ACC112 (cell line): ENCODE results near the gene ITGB7.

ENCODE experiments used
- H2AFZ ChIP-seq: fragments of 200-600 bp; sonication (generic); one replicate; pipeline ENCODE4 v1.6.0; 2017; ENCODE audit warnings: antibody characterized with exemption, low read length; ENCODE audit not compliant: unreplicated experiment
- H3K27ac ChIP-seq: fragments of 200-600 bp; sonication (generic); 2 replicates; pipeline ENCODE4 v1.5.1; 2014; ENCODE audit warnings: low read depth, mild to moderate bottlenecking, antibody characterized with exemption, low read length, moderate library complexity
- H3K27me3 ChIP-seq: fragments of 200-600 bp; sonication (generic); 2 replicates; pipeline ENCODE4 v1.6.1; 2014; ENCODE audit warnings: mild to moderate bottlenecking, antibody characterized with exemption, low read length, moderate library complexity, mixed read lengths; ENCODE audit not compliant: insufficient read depth
- H3K36me3 ChIP-seq: fragments of 200-600 bp; sonication (generic); 2 replicates; pipeline ENCODE4 v1.6.1; 2016; ENCODE audit warnings: mild to moderate bottlenecking, antibody characterized with exemption, low read length, moderate library complexity, mixed read lengths; ENCODE audit not compliant: insufficient read depth
- H3K4me1 ChIP-seq: fragments of 200-600 bp; sonication (generic); one replicate; pipeline ENCODE4 v1.6.1; 2016; ENCODE audit warnings: low read length, mixed read lengths; ENCODE audit not compliant: insufficient read depth, unreplicated experiment, control insufficient read depth
- H3K4me3 ChIP-seq: fragments of 200-600 bp; sonication (generic); 2 replicates; pipeline ENCODE4 v1.5.1; 2014; ENCODE audit warnings: mild to moderate bottlenecking, low read depth, low read length
- H3K79me2 ChIP-seq: fragments of 200-600 bp; sonication (generic); one replicate; pipeline ENCODE4 v1.6.0; 2016; ENCODE audit warnings: low read length; ENCODE audit not compliant: control insufficient read depth, unreplicated experiment, insufficient read depth

ITGB7 gene

DNA sequence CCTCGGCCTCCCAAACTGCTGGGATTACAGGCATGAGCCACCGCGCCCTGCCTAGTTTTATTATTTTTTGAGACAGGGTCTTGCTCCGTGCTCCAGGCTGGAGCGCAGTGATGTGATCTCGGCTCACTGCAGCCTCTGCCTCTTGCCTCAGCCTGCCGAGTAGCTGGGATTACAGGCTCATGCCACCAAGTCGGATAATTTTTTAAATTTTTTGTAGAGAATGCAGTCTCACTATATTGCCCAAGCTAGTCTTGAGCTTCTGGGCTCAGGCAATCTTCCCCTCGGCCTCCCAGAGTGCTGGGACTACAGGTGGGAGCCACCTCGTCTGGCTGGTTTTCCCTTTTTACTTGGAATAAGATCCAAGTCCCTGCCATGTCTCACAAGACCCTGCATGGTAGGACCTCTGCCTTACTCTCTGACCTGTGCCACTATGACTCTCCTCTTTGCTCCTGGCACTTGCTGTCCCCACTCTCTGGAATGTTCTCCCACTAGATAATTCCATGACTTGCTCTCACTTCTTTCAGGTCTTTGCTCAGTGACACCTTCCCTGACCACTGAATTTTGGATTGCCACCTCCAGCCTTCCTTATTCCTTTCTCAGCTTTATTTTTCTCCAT is 32.7 kb upstream of the ITGB7 start:
- no peak overlapping the region for H3K4me3 ChIP-seq
- no peak overlapping the region for H2AFZ ChIP-seq
- H3K36me3 ChIP-seq = no peaks in the 10 kb centered on the region
- H3K27ac ChIP-seq = no peak overlapping the region
- H3K27me3 ChIP-seq = peaks cover 25% of the 10 kb centered on the region
- no peaks in the 10 kb centered on the region for H3K4me1 ChIP-seq
- H3K79me2 ChIP-seq = no peaks in the 10 kb centered on the region

- no peaks in the 10 kb centered on the region for H3K79me2 ChIP-seq
- no peak overlapping the region for H3K4me3 ChIP-seq
- H3K27me3 ChIP-seq = no peaks in the 10 kb centered on the region; the same call in 1 of the 2 replicates
- no peaks in the 10 kb centered on the region for H3K36me3 ChIP-seq
- no peak overlapping the region for H3K27ac ChIP-seq
- no peak overlapping the region for H2AFZ ChIP-seq
- H3K4me1 ChIP-seq = peaks cover 19% of the 10 kb centered on the region
Observed at GRCh38 chr12:53236443-53237111, 29.5 kb upstream of the ITGB7 start.

DNA sequence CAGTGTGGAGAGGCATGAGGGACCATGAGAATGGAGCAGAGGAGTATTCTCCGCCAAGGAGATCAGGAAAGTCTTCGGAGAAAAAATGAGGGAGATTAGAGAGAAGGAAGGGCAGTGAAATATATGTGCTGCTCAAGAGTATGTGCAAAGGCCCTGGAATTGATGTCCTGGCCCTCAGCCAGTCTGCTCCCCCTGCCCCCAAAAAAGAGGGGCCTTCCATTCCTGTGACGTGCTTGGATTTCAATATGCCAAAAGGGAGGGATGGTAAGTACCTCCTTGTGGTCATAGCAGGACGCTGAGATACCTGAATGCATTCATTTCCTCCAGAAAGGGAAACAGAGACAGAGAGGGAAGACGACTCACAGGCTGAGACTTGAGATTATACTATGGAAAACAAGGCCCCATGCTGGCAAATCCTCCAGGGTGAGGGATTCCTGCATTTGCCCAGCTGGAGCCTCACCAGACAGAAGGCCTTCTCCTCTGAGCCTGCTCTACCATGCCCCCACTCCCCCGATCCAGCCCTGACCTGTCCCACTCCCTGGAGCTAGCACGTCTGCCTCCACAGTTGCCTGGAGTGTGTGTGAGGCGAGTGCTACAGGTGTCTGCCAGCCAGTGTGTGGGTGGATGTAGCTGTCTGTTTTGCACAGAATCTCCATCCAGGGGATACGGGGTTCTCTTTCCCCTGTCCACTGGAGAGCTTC is 28.8 kb upstream of the ITGB7 start:
- Histone ChIP-seq H3K27me3 (no peaks in the 10 kb centered on the region; the same call in 1 of the 2 replicates), H2AFZ (no peak overlapping the region), H3K4me1 (peaks cover 24% of the 10 kb centered on the region), H3K36me3 (no peaks in the 10 kb centered on the region), H3K27ac (no peak overlapping the region), H3K79me2 (no peaks in the 10 kb centered on the region), H3K4me3 (no peak overlapping the region)

GRCh38 chr12:53235164-53235563 is 28.1 kb upstream of the ITGB7 start:
- no peak overlapping the region for H3K27ac ChIP-seq
- no peaks in the 10 kb centered on the region for H3K36me3 ChIP-seq
- no peaks in the 10 kb centered on the region for H3K79me2 ChIP-seq
- peaks cover 26% of the 10 kb centered on the region for H3K4me1 ChIP-seq
- H3K4me3 ChIP-seq = no peak overlapping the region
- H2AFZ ChIP-seq = no peak overlapping the region
- no peaks in the 10 kb centered on the region; the same call in 1 of the 2 replicates for H3K27me3 ChIP-seq

DNA sequence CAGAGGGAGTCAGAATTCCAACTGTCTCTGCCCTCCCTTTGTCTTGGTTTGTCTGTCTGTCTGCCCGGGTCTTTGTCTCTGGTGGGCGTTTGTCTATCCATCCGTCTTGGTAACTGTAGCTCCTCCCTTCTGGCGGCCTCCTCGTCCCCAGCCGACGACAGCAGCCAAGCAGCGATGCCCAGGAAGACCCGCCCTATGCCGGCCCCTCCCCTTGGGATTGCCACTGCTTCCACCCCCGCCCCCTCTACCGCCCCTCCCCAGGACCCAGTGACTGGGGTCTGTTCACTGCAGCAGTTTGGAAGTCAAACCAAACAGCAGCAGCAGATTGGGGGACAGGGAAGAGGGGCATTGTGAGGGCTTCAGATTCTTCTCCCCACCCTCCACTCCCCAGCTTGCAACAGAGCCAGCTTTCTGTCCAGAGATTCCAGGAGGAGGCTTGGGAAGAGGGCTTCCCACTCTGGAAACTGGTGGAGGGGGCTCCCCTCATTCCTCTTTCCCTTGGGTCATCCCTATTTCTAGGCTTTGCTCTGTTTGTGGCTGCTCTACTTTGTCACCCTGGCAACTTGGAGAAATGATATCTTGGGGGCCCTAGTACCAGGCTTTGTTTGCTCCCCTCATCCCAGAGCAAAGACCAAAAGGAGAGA is 27.3 kb upstream of the ITGB7 start:
- no peaks in the 10 kb centered on the region; the same call in 1 of the 2 replicates for H3K27me3 ChIP-seq
- no peaks in the 10 kb centered on the region for H3K79me2 ChIP-seq
- no peak overlapping the region for H3K4me3 ChIP-seq
- peaks cover 26% of the 10 kb centered on the region for H3K4me1 ChIP-seq
- no peak overlapping the region for H3K27ac ChIP-seq
- no peak overlapping the region for H2AFZ ChIP-seq
- no peaks in the 10 kb centered on the region for H3K36me3 ChIP-seq

DNA sequence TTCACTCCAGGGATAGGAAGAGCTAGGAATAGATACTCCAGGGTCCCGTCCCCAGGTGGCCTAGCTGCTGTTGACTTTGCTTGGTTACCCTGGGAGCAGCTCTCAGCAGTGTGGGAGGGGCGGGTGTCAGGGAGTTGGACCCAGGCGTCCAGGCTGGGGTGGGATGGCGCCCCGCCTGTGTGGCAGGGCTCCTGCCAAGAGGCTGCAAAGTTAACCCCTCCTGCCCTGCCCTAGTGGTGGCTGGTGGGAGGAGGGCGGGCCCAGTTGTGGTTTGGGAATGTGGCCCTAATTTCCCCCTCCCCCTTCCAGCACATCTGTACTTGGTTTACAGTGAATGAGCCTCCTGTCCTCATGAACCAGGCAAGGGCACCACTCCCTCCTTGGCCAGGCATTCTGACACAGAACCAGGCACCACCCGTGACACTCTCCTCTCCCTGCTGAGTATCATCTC is 26.6 kb upstream of the ITGB7 start:
- no peaks in the 10 kb centered on the region for H3K79me2 ChIP-seq
- no peak overlapping the region for H2AFZ ChIP-seq
- peaks cover 26% of the 10 kb centered on the region for H3K4me1 ChIP-seq
- H3K27ac ChIP-seq = no peak overlapping the region
- H3K4me3 ChIP-seq = no peak overlapping the region
- H3K27me3 ChIP-seq = no peaks in the 10 kb centered on the region; the same call in 1 of the 2 replicates
- H3K36me3 ChIP-seq = no peaks in the 10 kb centered on the region

DNA sequence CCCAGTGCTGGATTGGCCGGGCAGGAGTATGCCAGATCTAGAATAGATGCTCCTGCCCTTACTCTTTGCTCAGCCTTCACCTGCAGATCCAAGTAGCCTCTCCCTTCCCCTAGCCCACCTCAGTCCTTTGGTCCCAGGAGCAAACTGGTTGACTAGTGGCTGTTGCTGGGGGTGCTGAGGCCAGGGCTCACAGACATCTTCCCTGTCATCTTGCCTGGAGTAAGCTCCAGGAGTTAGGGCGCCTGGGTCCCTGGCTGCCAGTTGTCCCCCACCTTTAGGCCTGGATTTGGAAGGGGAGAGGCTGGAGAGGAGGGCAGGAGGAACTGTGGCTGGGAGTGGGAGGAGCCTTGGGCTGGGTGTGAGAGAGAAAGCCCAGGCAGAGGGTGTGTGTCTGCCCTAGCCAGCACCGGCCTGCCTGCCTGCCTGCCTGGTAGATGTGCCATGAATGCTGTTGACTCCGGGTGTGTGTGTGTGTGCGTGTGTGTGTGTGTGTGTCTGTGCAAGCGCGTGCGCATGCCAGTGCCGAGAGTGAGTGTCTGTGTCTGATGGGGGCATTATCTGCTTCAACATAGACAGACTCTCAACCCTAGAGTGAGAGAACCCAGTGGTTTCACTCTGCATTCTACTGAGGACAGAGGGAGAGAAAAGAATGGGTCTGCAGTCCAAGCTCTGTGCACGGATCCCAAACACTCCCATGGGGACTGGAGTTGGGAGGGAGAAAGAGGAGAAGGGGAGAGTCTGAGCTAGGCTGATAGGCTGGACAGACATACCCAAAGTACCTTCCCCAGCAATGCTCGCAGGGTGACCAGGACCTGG is 25.8 kb upstream of the ITGB7 start:
- peak overlapping the region; percentile 75 for H3K4me3 ChIP-seq
- H3K27me3 ChIP-seq = no peaks in the 10 kb centered on the region; the same call in 1 of the 2 replicates
- H3K27ac ChIP-seq = no peak overlapping the region
- H2AFZ ChIP-seq = peak overlapping the region; percentile 11
- no peaks in the 10 kb centered on the region for H3K79me2 ChIP-seq
- H3K36me3 ChIP-seq = no peaks in the 10 kb centered on the region
- peaks cover 26% of the 10 kb centered on the region for H3K4me1 ChIP-seq

GRCh38 chr12:53231921-53232645 is 25.0 kb upstream of the ITGB7 start, which contains the start of gene RARG:
TSS of gene RARG (minus strand) at chr12:53232209. CDS start at chr12:53227545, 4,664 bp downstream.
- Histone ChIP-seq H3K27me3 (no peaks in the 10 kb centered on the region; the same call in 1 of the 2 replicates), H2AFZ (peak within 1 kb of the TSS; percentile 20), H3K36me3 (no peaks in the 10 kb centered on the region), H3K4me3 (peak within 1 kb of the TSS; percentile 78), H3K27ac (no peak within 1 kb of the TSS), H3K4me1 (peaks cover 26% of the 10 kb centered on the region), H3K79me2 (no peaks in the 10 kb centered on the region)

DNA sequence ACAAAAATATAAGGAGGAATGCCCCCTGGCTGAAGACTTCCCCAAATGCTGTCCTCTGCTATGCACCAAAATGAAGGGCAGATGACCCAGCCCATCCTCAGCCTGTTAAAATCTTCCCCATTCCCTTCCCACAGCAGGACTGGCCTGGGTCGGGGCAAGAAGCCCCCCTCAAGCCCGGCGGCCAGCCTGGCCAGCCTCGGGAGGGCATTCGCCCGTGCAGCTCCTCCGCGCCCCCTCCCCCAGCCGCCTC is 24.5 kb upstream of the ITGB7 start:
- H3K27me3 ChIP-seq = no peaks in the 10 kb centered on the region
- H3K4me3 ChIP-seq = peak overlapping the region; percentile 78
- no peak overlapping the region for H3K27ac ChIP-seq
- H3K36me3 ChIP-seq = no peaks in the 10 kb centered on the region
- H3K4me1 ChIP-seq = peaks cover 26% of the 10 kb centered on the region
- peak overlapping the region; percentile 20 for H2AFZ ChIP-seq
- H3K79me2 ChIP-seq = no peaks in the 10 kb centered on the region
